Choroid plexus epithelial cell (primary cell): Measurements from ENCODE around the gene ZIC1.

ENCODE experiments used
- DNase-seq: peaks from one replicate; pipeline ENCODE4 v3.0.0-alpha.2; 2010; ENCODE audit warnings: low read depth
- H3K4me3 ChIP-seq: 2 replicates; pipeline ENCODE4 v1.5.1; 2011; ENCODE audit warnings: low read depth, mild to moderate bottlenecking, control low read depth, low read length, moderate library complexity
- CTCF ChIP-seq: conservative IDR thresholded peaks from 2 replicates; pipeline ENCODE4 v1.5.1; 2011; ENCODE audit warnings: low read depth, mild to moderate bottlenecking, control low read depth, inconsistent platforms, low read length, moderate library complexity

ZIC1 gene

GRCh38 chr3:147370349-147370748 lies 38.8 kb upstream of the ZIC1 start:
- no peak for DNase-seq
- H3K4me3 ChIP-seq: peak overlapping the region; percentile 55
- no peak for TF ChIP-seq CTCF

GRCh38 chr3:147371140-147371539 lies 38.0 kb upstream of the ZIC1 start:
- no peak overlapping the region for H3K4me3 ChIP-seq
- no peak for TF ChIP-seq CTCF
- DNase-seq: no peak

GRCh38 chr3:147371771-147372340 lies 37.3 kb upstream of the ZIC1 start:
- H3K4me3 ChIP-seq: no peak overlapping the region
- no peak for TF ChIP-seq CTCF
- DNase-seq: no peak

- no peak overlapping the region for H3K4me3 ChIP-seq
- no peak for DNase-seq
- TF ChIP-seq CTCF: no peak
These were observed 36.6 kb upstream of the ZIC1 start for GRCh38 chr3:147372525-147373027.

- TF ChIP-seq CTCF: no peak
- no peak overlapping the region for H3K4me3 ChIP-seq
- no peak for DNase-seq
These were observed 35.9 kb upstream of the ZIC1 start for GRCh38 chr3:147373301-147373700.

GRCh38 chr3:147377412-147378367 lies 31.5 kb upstream of the ZIC1 start:
- peak; percentile 62 for DNase-seq
- H3K4me3 ChIP-seq: peak overlapping the region; percentile 35
- no peak for TF ChIP-seq CTCF

GRCh38 chr3:147379651-147380050 lies 29.5 kb upstream of the ZIC1 start:
- no peak for DNase-seq
- no peak for TF ChIP-seq CTCF
- no peak overlapping the region for H3K4me3 ChIP-seq
